ENCODE results near the gene LRRC70. TPM values are rescaled to one million over a fixed set of nuclear protein-coding genes. Genes with fewer than 3 reads are reported as not detected.

Gene LRRC70
- under 1 TPM; 0.34 to 1.00 TPM for total RNA-seq

GRCh38 chr5:62578540-62578939, at the start of gene LRRC70:
TSS of gene LRRC70 (plus strand) at chr5:62578819. CDS start at chr5:62579439, 620 bp downstream.

Other genes starting within 250 kb of the LRRC70 start
- 10 to 100 TPM; 24.1 to 34.3 TPM for gene DIMT1, start 174.9 kb upstream of the LRRC70 start, total RNA-seq
- gene IPO11, start 166.1 kb upstream of the LRRC70 start, total RNA-seq = 10 to 100 TPM; 20.6 to 36.6 TPM